MCF 10A (cell line): ENCODE results near the gene SLC24A3. TPM values are rescaled to one million over a fixed set of nuclear protein-coding genes. Genes with fewer than 3 reads are reported as not detected.

Experiments
- BruUV-seq: library from RNA; stranded (reverse); fragments of 400-500 nt; replicated peaks from 2 replicates; lab custom pipeline; 2021; lab: Mats Ljungman, UMichigan
- CTCF ChIA-PET: fragments of 300-600 bp; sonication (Branson Sonifier 250); formaldehyde crosslinking; extraction: SDS; loops from one replicate; lab custom pipeline; 2021; ENCODE audit warnings: antibody characterized with exemption, inconsistent platforms; lab: Yijun Ruan, JAX
- POLR2A ChIA-PET: fragments of 300-600, 350-650 bp; sonication (Branson Sonifier 250); formaldehyde crosslinking; extraction: SDS; loops from one replicate; lab custom pipeline; 2020; ENCODE audit warnings: antibody characterized with exemption, inconsistent platforms; lab: Yijun Ruan, JAX
- DNase-seq: peaks from one replicate; pipeline ENCODE4 v3.0.0-alpha.2; 2018; ENCODE audit not compliant: unreplicated experiment
- H3K27ac Mint-ChIP-seq: one replicate; pipeline ENCODE4 v1.8.0; 2022; ENCODE audit warnings: mild to moderate bottlenecking, low read depth, mixed read lengths; ENCODE audit not compliant: unreplicated experiment
- H3K27me3 Mint-ChIP-seq: one replicate; pipeline ENCODE4 v1.8.0; 2022; ENCODE audit warnings: mixed read lengths; ENCODE audit not compliant: insufficient read depth, unreplicated experiment
- H3K36me3 Mint-ChIP-seq: one replicate; pipeline ENCODE4 v1.8.0; 2022; ENCODE audit warnings: mild to moderate bottlenecking, moderate library complexity, mixed read lengths; ENCODE audit not compliant: insufficient read depth, unreplicated experiment
- H3K4me1 Mint-ChIP-seq: one replicate; pipeline ENCODE4 v1.8.0; 2022; ENCODE audit warnings: mixed read lengths; ENCODE audit not compliant: insufficient read depth, unreplicated experiment
- H3K4me3 Mint-ChIP-seq: one replicate; pipeline ENCODE4 v1.8.0; 2022; ENCODE audit warnings: mild to moderate bottlenecking, moderate library complexity, mixed read lengths; ENCODE audit not compliant: unreplicated experiment
- H3K9me3 Mint-ChIP-seq: one replicate; pipeline ENCODE4 v1.8.0; 2022; ENCODE audit warnings: mixed read lengths; ENCODE audit not compliant: unreplicated experiment
- CTCF ChIP-seq: fragments of 200-600 bp; IDR thresholded peaks from one replicate; pipeline ENCODE4 v1.8.0; 2022; ENCODE audit warnings: antibody characterized with exemption, mild to moderate bottlenecking; ENCODE audit not compliant: unreplicated experiment
- intact Hi-C: fragments of 100-400 bp; cut with micrococcal nuclease; formaldehyde crosslinking; loops from 2 replicates; pipeline ENCODE4 v1.14.1; 2022
- total RNA-seq: library from RNA; stranded (reverse); gene quantifications from 2 replicates; pipeline ENCODE4 v1.2.3, GENCODE V29; 2022

Gene SLC24A3
- total RNA-seq, 1 experiment from 2014 or later = not detected

GRCh38 chr20:19423900-19424620 lies 211.6 kb downstream of the SLC24A3 start:
- ChIA-PET POLR2A (interaction anchor here (1.3 kb wide), 1 partner anchor 8 kb away, joined by 3 read pairs; no protein-coding TSS in a partner anchor), CTCF (interaction anchor here (1.7 kb wide), 1 partner anchor 218 kb away, joined by 3 read pairs; no protein-coding TSS in a partner anchor)
- no peak for TF ChIP-seq CTCF
- H3K36me3 Mint-ChIP-seq = no peaks in the 10 kb centered on the region
- no peaks in the 10 kb centered on the region for H3K4me1 Mint-ChIP-seq
- no peak overlapping the region for H3K4me3 Mint-ChIP-seq
- no peak overlapping the region for H3K27ac Mint-ChIP-seq
- peaks cover 16% of the 10 kb centered on the region for H3K9me3 Mint-ChIP-seq
- BruUV-seq = no TSS peak
- DNase-seq = no peak
- H3K27me3 Mint-ChIP-seq = no peaks in the 10 kb centered on the region
- intact Hi-C loops = no loop called here

- H3K4me1 Mint-ChIP-seq = no peaks in the 10 kb centered on the region
- H3K4me3 Mint-ChIP-seq = no peak overlapping the region
- BruUV-seq = no TSS peak
- H3K36me3 Mint-ChIP-seq = no peaks in the 10 kb centered on the region
- ChIA-PET POLR2A (no interaction called here), CTCF (interaction anchor here (0.6 kb wide), 1 partner anchor 18 kb away, joined by 3 read pairs; no protein-coding TSS in a partner anchor)
- no peak for DNase-seq
- no peak for TF ChIP-seq CTCF
- intact Hi-C loops = no loop called here
- no peaks in the 10 kb centered on the region for H3K27me3 Mint-ChIP-seq
- no peak overlapping the region for H3K27ac Mint-ChIP-seq
- H3K9me3 Mint-ChIP-seq = peaks cover 12% of the 10 kb centered on the region
Measured at GRCh38 chr20:19426356-19426755, 213.9 kb downstream of the SLC24A3 start.

GRCh38 chr20:19427480-19427879 lies 215.0 kb downstream of the SLC24A3 start:
- Mint-ChIP-seq H3K4me3 (no peak overlapping the region), H3K9me3 (peaks cover 8% of the 10 kb centered on the region), H3K4me1 (no peaks in the 10 kb centered on the region), H3K27ac (no peak overlapping the region), H3K36me3 (no peaks in the 10 kb centered on the region), H3K27me3 (no peaks in the 10 kb centered on the region)
- TF ChIP-seq CTCF = no peak
- POLR2A ChIA-PET = no interaction called here
- no TSS peak for BruUV-seq
- CTCF ChIA-PET = interaction anchor here (0.9 kb wide), 2 partner anchors 9 to 234 kb away, joined by 3 to 4 read pairs; no protein-coding TSS in a partner anchor
- DNase-seq = no peak
- intact Hi-C loops = no loop called here

GRCh38 chr20:19427913-19428312 lies 215.5 kb downstream of the SLC24A3 start:
- H3K36me3 Mint-ChIP-seq = no peaks in the 10 kb centered on the region

More at GRCh38 chr20:19427913-19428312, 215.5 kb downstream of the SLC24A3 start:
- TF ChIP-seq CTCF = no peak
- Mint-ChIP-seq H3K27ac (no peak overlapping the region), H3K27me3 (no peaks in the 10 kb centered on the region), H3K4me1 (no peaks in the 10 kb centered on the region), H3K4me3 (no peak overlapping the region), H3K9me3 (peaks cover 8% of the 10 kb centered on the region)
- DNase-seq = no peak
- ChIA-PET POLR2A (interaction anchor here (0.6 kb wide), 1 partner anchor 175 kb away, joined by 3 read pairs; no protein-coding TSS in a partner anchor), CTCF (interaction anchor here (0.8 to 1.5 kb wide), 4 partner anchors 8 to 235 kb away, joined by 3 to 4 read pairs (median 3); no protein-coding TSS in a partner anchor)
- intact Hi-C loops = no loop called here
- BruUV-seq = no TSS peak
